Measurements from ENCODE around the gene KRT33B. TPM values are rescaled to one million over a fixed set of nuclear protein-coding genes. Genes with fewer than 3 reads are reported as not detected.

Gene KRT33B
- total RNA-seq, 1 experiment from 2014 or later, result not detected

DNA sequence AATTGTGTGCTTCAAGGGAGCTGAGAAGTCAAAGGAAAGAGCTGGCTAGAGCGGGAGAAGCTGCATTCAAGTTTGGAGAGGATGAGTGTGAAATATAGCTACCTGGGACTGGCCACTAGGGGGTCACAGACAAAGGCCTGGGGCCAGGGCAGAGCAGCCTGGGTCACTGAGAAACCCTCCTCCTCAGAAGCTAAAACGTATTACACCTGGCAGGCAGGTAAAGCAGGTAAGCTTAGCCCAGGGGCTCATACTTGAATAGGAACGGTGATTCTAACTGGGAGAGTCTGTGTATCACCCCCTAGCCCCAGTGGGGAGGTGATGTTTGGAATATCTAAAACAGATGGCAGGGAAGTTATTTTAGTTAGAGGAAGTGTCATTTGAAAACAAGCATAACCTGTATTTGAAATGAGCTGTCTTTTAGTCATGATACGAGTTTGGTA, 48.0 kb upstream of the KRT33B start:
- Mint-ChIP-seq H3K9me3 (no peaks in the 10 kb centered on the region), H3K27ac (no peak overlapping the region), H3K36me3 (no peaks in the 10 kb centered on the region), H3K27me3 (ENCODE audit: low read depth) (no peaks in the 10 kb centered on the region), H3K4me1 (peaks cover 17% of the 10 kb centered on the region), H3K4me3 (no peak overlapping the region)
- TF ChIP-seq, protein P1, sequence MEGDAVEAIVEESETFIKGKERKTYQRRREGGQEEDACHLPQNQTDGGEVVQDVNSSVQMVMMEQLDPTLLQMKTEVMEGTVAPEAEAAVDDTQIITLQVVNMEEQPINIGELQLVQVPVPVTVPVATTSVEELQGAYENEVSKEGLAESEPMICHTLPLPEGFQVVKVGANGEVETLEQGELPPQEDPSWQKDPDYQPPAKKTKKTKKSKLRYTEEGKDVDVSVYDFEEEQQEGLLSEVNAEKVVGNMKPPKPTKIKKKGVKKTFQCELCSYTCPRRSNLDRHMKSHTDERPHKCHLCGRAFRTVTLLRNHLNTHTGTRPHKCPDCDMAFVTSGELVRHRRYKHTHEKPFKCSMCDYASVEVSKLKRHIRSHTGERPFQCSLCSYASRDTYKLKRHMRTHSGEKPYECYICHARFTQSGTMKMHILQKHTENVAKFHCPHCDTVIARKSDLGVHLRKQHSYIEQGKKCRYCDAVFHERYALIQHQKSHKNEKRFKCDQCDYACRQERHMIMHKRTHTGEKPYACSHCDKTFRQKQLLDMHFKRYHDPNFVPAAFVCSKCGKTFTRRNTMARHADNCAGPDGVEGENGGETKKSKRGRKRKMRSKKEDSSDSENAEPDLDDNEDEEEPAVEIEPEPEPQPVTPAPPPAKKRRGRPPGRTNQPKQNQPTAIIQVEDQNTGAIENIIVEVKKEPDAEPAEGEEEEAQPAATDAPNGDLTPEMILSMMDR (IDR thresholded peaks at IDR 0.05), result peak; percentile 65
- TF ChIP-seq OVOL2 (CRISPR knock-in tag; IDR thresholded peaks at IDR 0.05; ENCODE audit: borderline replicate concordance) (no peak), ZNF121 (CRISPR knock-in tag; IDR thresholded peaks at IDR 0.05) (0 out of 2 replicates have a peak, but pooled peaks have one; percentile 8)
- POLR2A ChIA-PET, result interaction anchor here (0.6 to 1.0 kb wide), 2 partner anchors 13 to 206 kb away, joined by 3 read pairs; no protein-coding TSS in a partner anchor
- peak; percentile 96 for ATAC-seq
- CTCF ChIA-PET, result interaction anchor here (0.5 to 3.8 kb wide), 63 partner anchors 9 to 563 kb away, joined by 3 to 63 read pairs (median 5); partner anchors contain the start of genes KRT17, KRT19, KRT31 and KRT36
- peak; percentile 59 for DNase-seq (ENCODE audit: low spot score)

DNA sequence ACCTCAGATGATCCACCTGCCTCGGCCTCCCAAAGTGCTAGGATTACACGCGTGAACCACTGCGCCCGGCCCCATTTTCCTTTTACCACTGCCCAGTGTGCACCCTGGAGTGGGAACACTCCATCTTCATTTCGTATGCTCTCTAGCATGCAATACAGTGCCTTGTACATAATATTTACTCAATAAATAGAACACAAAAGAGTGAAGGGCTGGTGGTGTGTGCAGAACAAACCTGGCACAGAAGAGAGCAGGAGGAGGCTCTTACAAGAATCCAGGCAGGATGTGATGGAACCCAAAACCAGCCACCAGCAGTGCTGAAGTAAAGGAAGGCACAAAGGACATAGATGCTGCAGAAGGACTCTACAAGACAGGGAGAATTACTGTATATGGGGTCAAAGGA, 47.5 kb upstream of the KRT33B start:
- Mint-ChIP-seq H3K4me3 (no peak overlapping the region), H3K27ac (no peak overlapping the region), H3K36me3 (no peaks in the 10 kb centered on the region), H3K27me3 (ENCODE audit: low read depth) (no peaks in the 10 kb centered on the region), H3K4me1 (peaks cover 21% of the 10 kb centered on the region), H3K9me3 (no peaks in the 10 kb centered on the region)
- CTCF ChIA-PET, result interaction anchor here (0.6 to 3.8 kb wide), 51 partner anchors 9 to 562 kb away, joined by 3 to 63 read pairs (median 6); partner anchors contain the start of genes KRT19, KRT31, KRT36 and KRTAP17-1
- no peak for TF ChIP-seq ZNF219 (CRISPR knock-in tag; IDR thresholded peaks at IDR 0.05; ENCODE audit: borderline replicate concordance)
- POLR2A ChIA-PET, result interaction anchor here (1.0 kb wide), 1 partner anchor 12 kb away, joined by 3 read pairs; no protein-coding TSS in a partner anchor
- no peak for ATAC-seq
- DNase-seq (ENCODE audit: low spot score), result no peak

DNA sequence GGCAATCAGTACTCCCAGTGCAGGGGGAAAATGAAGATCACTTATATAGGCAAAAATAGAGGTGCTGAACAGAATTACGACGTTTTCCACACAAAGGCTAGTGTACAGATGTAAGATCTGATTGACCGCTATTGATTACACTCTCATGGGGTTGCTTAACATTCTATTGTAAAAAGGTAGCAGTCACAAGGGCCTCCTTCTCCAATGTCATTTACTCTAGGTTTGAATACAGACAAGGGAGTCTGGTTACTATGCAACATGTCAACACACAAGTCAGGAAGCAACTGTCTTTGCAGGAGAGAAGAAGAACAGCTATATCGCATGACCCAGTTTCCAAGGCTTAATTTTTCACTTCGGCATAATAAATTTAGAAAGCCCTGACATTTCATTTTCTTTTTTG, 46.9 kb upstream of the KRT33B start:
- TF ChIP-seq, protein P2, sequence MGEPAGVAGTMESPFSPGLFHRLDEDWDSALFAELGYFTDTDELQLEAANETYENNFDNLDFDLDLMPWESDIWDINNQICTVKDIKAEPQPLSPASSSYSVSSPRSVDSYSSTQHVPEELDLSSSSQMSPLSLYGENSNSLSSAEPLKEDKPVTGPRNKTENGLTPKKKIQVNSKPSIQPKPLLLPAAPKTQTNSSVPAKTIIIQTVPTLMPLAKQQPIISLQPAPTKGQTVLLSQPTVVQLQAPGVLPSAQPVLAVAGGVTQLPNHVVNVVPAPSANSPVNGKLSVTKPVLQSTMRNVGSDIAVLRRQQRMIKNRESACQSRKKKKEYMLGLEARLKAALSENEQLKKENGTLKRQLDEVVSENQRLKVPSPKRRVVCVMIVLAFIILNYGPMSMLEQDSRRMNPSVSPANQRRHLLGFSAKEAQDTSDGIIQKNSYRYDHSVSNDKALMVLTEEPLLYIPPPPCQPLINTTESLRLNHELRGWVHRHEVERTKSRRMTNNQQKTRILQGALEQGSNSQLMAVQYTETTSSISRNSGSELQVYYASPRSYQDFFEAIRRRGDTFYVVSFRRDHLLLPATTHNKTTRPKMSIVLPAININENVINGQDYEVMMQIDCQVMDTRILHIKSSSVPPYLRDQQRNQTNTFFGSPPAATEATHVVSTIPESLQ (CRISPR knock-in tag; IDR thresholded peaks at IDR 0.05), result no peak
- TF ChIP-seq, protein P3, sequence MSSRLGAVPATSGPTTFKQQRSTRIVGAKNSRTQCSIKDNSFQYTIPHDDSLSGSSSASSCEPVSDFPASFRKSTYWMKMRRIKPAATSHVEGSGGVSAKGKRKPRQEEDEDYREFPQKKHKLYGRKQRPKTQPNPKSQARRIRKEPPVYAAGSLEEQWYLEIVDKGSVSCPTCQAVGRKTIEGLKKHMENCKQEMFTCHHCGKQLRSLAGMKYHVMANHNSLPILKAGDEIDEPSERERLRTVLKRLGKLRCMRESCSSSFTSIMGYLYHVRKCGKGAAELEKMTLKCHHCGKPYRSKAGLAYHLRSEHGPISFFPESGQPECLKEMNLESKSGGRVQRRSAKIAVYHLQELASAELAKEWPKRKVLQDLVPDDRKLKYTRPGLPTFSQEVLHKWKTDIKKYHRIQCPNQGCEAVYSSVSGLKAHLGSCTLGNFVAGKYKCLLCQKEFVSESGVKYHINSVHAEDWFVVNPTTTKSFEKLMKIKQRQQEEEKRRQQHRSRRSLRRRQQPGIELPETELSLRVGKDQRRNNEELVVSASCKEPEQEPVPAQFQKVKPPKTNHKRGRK (CRISPR knock-in tag; IDR thresholded peaks at IDR 0.05; ENCODE audit: borderline replicate concordance), result no peak
- TF ChIP-seq ZNF121 (CRISPR knock-in tag; IDR thresholded peaks at IDR 0.05), result no peak
- H3K27me3 Mint-ChIP-seq (ENCODE audit: low read depth), result no peaks in the 10 kb centered on the region
- H3K9me3 Mint-ChIP-seq, result no peaks in the 10 kb centered on the region
- ChIA-PET POLR2A (no interaction called here), CTCF (interaction anchor here (1.1 to 3.8 kb wide), 4 partner anchors 10 to 553 kb away, joined by 5 to 63 read pairs (median 9); no protein-coding TSS in a partner anchor)
- ATAC-seq, result no peak
- no peaks in the 10 kb centered on the region for H3K36me3 Mint-ChIP-seq
- DNase-seq (ENCODE audit: low spot score), result no peak
- H3K4me1 Mint-ChIP-seq, result peaks cover 28% of the 10 kb centered on the region
- no peak overlapping the region for H3K27ac Mint-ChIP-seq
- no peak overlapping the region for H3K4me3 Mint-ChIP-seq

DNA sequence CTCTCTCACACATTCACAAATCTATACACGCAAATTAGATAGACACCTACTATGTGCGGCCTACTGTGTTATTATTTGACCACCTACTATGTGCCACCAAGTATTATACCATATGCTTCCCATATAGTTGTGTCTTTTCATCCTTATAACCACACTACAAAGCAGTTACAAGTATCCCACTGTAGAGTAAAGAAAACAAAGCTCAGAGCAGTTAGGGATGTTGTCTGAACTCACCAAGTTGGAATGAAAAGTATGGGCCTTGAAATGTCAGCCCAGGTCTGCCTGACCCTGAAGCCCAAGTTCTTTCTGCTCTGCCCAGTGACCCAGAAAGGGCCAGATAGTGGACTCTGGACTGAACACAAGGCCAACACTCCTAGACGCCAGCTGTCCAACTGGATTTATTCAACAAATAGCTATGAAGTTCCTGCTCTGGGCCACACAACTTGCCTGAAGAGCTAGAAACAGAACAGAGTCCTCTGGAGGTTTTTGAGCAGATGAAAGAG, 46.3 kb upstream of the KRT33B start:
- CTCF ChIA-PET, result interaction anchor here (2.3 to 3.8 kb wide), 2 partner anchors 93 to 133 kb away, joined by 9 to 63 read pairs; no protein-coding TSS in a partner anchor
- ATAC-seq, result no peak
- H3K9me3 Mint-ChIP-seq, result no peaks in the 10 kb centered on the region
- TF ChIP-seq ZNF138 (CRISPR knock-in tag; conservative IDR thresholded peaks at IDR 0.05), result no peak
- peak; percentile 23; the same call in 1 of the 2 replicates for TF ChIP-seq GABPB1 (CRISPR knock-in tag; IDR thresholded peaks at IDR 0.05)
- no peaks in the 10 kb centered on the region for H3K36me3 Mint-ChIP-seq
- H3K27ac Mint-ChIP-seq, result no peak overlapping the region
- POLR2A ChIA-PET, result no interaction called here
- H3K27me3 Mint-ChIP-seq (ENCODE audit: low read depth), result no peaks in the 10 kb centered on the region
- no peak overlapping the region for H3K4me3 Mint-ChIP-seq
- no peak for DNase-seq (ENCODE audit: low spot score)
- H3K4me1 Mint-ChIP-seq, result peaks cover 28% of the 10 kb centered on the region

DNA sequence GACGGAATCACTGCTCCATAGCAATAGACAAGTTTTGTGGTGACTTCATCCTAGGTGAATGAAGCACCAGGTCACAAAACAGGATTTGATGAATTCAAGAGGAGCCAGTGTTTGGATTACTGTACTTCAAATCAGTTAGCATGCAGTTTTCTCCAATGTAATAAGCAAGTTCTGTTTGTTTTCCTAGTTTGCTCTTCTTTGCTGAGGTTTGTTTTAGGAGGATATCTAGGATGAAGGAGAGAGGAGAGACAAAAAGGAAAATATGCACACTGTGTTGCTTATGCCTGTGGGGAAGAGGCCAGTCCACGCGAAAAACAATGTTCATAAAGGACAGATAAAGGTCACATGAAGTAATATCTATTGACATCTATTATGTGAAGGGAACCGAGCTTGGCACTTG, 45.8 kb upstream of the KRT33B start:
- DNase-seq (ENCODE audit: low spot score), result no peak
- ChIA-PET POLR2A (no interaction called here), CTCF (interaction anchor here (3.8 kb wide), 1 partner anchor 134 kb away, joined by 63 read pairs; no protein-coding TSS in a partner anchor)
- no peak for ATAC-seq
- Mint-ChIP-seq H3K27ac (no peak overlapping the region), H3K4me1 (peaks cover 28% of the 10 kb centered on the region), H3K27me3 (ENCODE audit: low read depth) (no peaks in the 10 kb centered on the region), H3K9me3 (no peaks in the 10 kb centered on the region), H3K36me3 (no peaks in the 10 kb centered on the region), H3K4me3 (no peak overlapping the region)
- TF ChIP-seq SMAD4 (CRISPR knock-in tag; IDR thresholded peaks at IDR 0.05), result no peak

All from WTC11 (cell line).